Trophoblast cell (in vitro differentiated cells and primary cell): Measurements from ENCODE around the gene AGXT.

ENCODE experiments used
- DNase-seq, 2 donors: peaks; one replicate each; pipeline ENCODE4 v3.0.0-alpha.2; 2016
- H2AFZ ChIP-seq: 2 replicates; pipeline ENCODE4 v1.6.1; 2013; ENCODE audit warnings: low read length, moderate library complexity, mild to moderate bottlenecking; ENCODE audit not compliant: insufficient read depth, poor library complexity
- H2AK5ac ChIP-seq: 2 replicates; pipeline ENCODE4 v1.6.1; 2013; ENCODE audit warnings: mild to moderate bottlenecking, low read length
- H2BK120ac ChIP-seq: 2 replicates; pipeline ENCODE4 v1.6.1; 2013; ENCODE audit warnings: low read length, mild to moderate bottlenecking, moderate library complexity; ENCODE audit not compliant: insufficient read depth, poor library complexity
- H2BK12ac ChIP-seq: 2 replicates; pipeline ENCODE4 v1.6.1; 2013; ENCODE audit warnings: mild to moderate bottlenecking, low read length, moderate library complexity
- H2BK5ac ChIP-seq: 2 replicates; pipeline ENCODE4 v1.6.1; 2013; ENCODE audit warnings: low read length, low read depth, moderate library complexity, mild to moderate bottlenecking; ENCODE audit not compliant: poor library complexity
- H3K14ac ChIP-seq: 2 replicates; pipeline ENCODE4 v1.6.1; 2013; ENCODE audit warnings: mild to moderate bottlenecking, low read length
- H3K18ac ChIP-seq: 2 replicates; pipeline ENCODE4 v1.6.1; 2013; ENCODE audit warnings: mild to moderate bottlenecking, low read length
- H3K23ac ChIP-seq: 2 replicates; pipeline ENCODE4 v1.6.1; 2013; ENCODE audit warnings: low read length
- H3K27ac ChIP-seq: 2 replicates; pipeline ENCODE4 v1.5.1; 2013; ENCODE audit warnings: low read depth, mild to moderate bottlenecking, inconsistent platforms, low read length, moderate library complexity
- H3K27me3 ChIP-seq: 2 replicates; pipeline ENCODE4 v1.6.1; 2013; ENCODE audit warnings: inconsistent platforms, mild to moderate bottlenecking, low read length, moderate library complexity; ENCODE audit not compliant: insufficient read depth
- H3K36me3 ChIP-seq, 2 experiments: 1 replicate in 1 of 2; 2 replicates in 1 of 2; pipeline ENCODE4 v1.6.1; 2013; ENCODE audit warnings: low read length in 2 of 2, mild to moderate bottlenecking in 2 of 2, moderate library complexity in 1 of 2; ENCODE audit not compliant: insufficient read depth in 2 of 2, control insufficient read depth in 1 of 2
- H3K4ac ChIP-seq: 2 replicates; pipeline ENCODE4 v1.6.1; 2013; ENCODE audit warnings: low read depth, mild to moderate bottlenecking, low read length, moderate library complexity
- H3K4me1 ChIP-seq, 2 experiments: 1 replicate in 1 of 2; 2 replicates in 1 of 2; pipeline ENCODE4 v1.6.1; 2013; ENCODE audit warnings: low read length in 2 of 2, mild to moderate bottlenecking in 2 of 2, moderate library complexity in 1 of 2; ENCODE audit not compliant: insufficient read depth in 2 of 2, control insufficient read depth in 1 of 2
- H3K4me2 ChIP-seq: 2 replicates; pipeline ENCODE4 v1.6.1; 2013; ENCODE audit warnings: inconsistent platforms, mild to moderate bottlenecking, low read length, moderate library complexity
- H3K4me3 ChIP-seq: 2 replicates; pipeline ENCODE4 v1.5.1; 2013; ENCODE audit warnings: mild to moderate bottlenecking, low read depth, low read length, inconsistent platforms
- H3K79me1 ChIP-seq: one replicate; pipeline ENCODE4 v1.6.1; 2013; ENCODE audit warnings: low read length
- H3K79me2 ChIP-seq: 2 replicates; pipeline ENCODE4 v1.6.1; 2013; ENCODE audit warnings: low read length, mild to moderate bottlenecking; ENCODE audit not compliant: control insufficient read depth, insufficient read depth, poor library complexity
- H3K9ac ChIP-seq: 2 replicates; pipeline ENCODE4 v1.6.1; 2013; ENCODE audit warnings: mild to moderate bottlenecking, low read length
- H3K9me3 ChIP-seq: 2 replicates; pipeline ENCODE4 v1.6.1; 2013; ENCODE audit warnings: low read depth, mild to moderate bottlenecking, control low read depth, inconsistent platforms, low read length; ENCODE audit not compliant: insufficient read depth
- H4K12ac ChIP-seq: 2 replicates; pipeline ENCODE4 v1.6.1; 2013; ENCODE audit warnings: low read depth, mild to moderate bottlenecking, low read length, moderate library complexity
- H4K8ac ChIP-seq: 2 replicates; pipeline ENCODE4 v1.6.1; 2013; ENCODE audit warnings: low read depth, mild to moderate bottlenecking, low read length, moderate library complexity
- H4K91ac ChIP-seq: one replicate; pipeline ENCODE4 v1.6.1; 2013; ENCODE audit warnings: low read depth, mild to moderate bottlenecking, low read length, moderate library complexity
- WGBS: extraction: QIAGEN DNeasy Blood & Tissue Kit; methylation state at CpG from one replicate; pipeline ENCODE4 v1.1.7; 2013; ENCODE audit warnings: missing lambda C conversion rate; ENCODE audit not compliant: insufficient read length, insufficient coverage; ENCODE audit errors: extremely low coverage; 5-methylcytosine and 5-hydroxymethylcytosine counted together

Gene AGXT

GRCh38 chr2:240888890-240889573 lies 20.4 kb downstream of the AGXT start:
- no peak overlapping the region for H2BK12ac ChIP-seq
- H3K79me2 ChIP-seq: no peaks in the 10 kb centered on the region
- H3K4me2 ChIP-seq: no peak overlapping the region
- no peak for DNase-seq
- no peak overlapping the region for H3K4ac ChIP-seq
- H2BK120ac ChIP-seq: no peak overlapping the region
- no peak overlapping the region for H2AFZ ChIP-seq
- no peak overlapping the region for H3K9ac ChIP-seq
- H3K36me3 ChIP-seq: no peaks in the 10 kb centered on the region
- H3K18ac ChIP-seq: no peak overlapping the region
- H3K23ac ChIP-seq: no peak overlapping the region
- WGBS: no CpG with 5 or more reads among the region's 11 CpGs
- H2BK5ac ChIP-seq: no peak overlapping the region
- no peak overlapping the region for H3K14ac ChIP-seq
- H3K27ac ChIP-seq: no peak overlapping the region
- H3K4me1 ChIP-seq: peaks cover 24 to 25% of the 10 kb centered on the region in 2 experiments
- no peak overlapping the region for H4K12ac ChIP-seq
- no peak overlapping the region for H4K91ac ChIP-seq
- H3K9me3 ChIP-seq: peaks cover 4% of the 10 kb centered on the region
- H3K27me3 ChIP-seq: no peaks in the 10 kb centered on the region
- no peak overlapping the region for H2AK5ac ChIP-seq
- no peak overlapping the region for H4K8ac ChIP-seq
- H3K79me1 ChIP-seq: no peaks in the 10 kb centered on the region
- no peak overlapping the region for H3K4me3 ChIP-seq

GRCh38 chr2:240889601-240890560 lies 21.3 kb downstream of the AGXT start:
- Histone ChIP-seq H3K27me3 (no peaks in the 10 kb centered on the region), H2BK5ac (no peak overlapping the region), H3K27ac (no peak overlapping the region), H2AFZ (no peak overlapping the region), H3K23ac (no peak overlapping the region), H3K9me3 (no peaks in the 10 kb centered on the region), H4K12ac (no peak overlapping the region), H4K91ac (no peak overlapping the region), H3K79me2 (no peaks in the 10 kb centered on the region), H2BK12ac (no peak overlapping the region), H4K8ac (no peak overlapping the region), H3K18ac (no peak overlapping the region), H3K4me1 (peaks cover 26 to 28% of the 10 kb centered on the region in 2 experiments), H3K14ac (no peak overlapping the region), H3K4me2 (no peak overlapping the region), H3K4me3 (no peak overlapping the region), H3K36me3 (no peaks in the 10 kb centered on the region), H3K4ac (no peak overlapping the region), H2AK5ac (no peak overlapping the region), H3K79me1 (no peaks in the 10 kb centered on the region), H3K9ac (no peak overlapping the region), H2BK120ac (no peak overlapping the region)
- DNase-seq: no peak
- no CpG with 5 or more reads among the region's 38 CpGs for WGBS

DNA sequence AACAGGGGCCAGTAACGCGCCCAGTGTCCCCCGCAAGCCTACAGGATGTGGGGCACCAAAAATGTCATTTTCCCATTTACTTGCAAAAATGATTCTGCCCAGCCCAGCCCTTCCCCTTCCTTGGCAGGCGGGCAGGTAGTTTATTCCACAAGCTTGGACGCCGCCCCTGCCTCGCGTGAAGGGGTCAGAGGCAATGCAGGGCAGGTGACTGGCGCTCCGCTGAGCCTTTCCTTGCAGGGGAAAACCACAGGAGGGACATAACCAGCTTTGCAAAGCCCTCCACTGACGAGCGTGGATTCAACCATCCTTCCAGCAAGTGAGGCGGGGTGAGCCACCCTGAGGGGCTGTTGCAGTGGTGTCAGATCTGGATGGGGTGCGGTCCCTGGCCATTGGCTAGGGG lies 22.1 kb downstream of the AGXT start:
- H3K14ac ChIP-seq: no peak overlapping the region
- no peak overlapping the region for H3K4me2 ChIP-seq
- H2AFZ ChIP-seq: no peak overlapping the region
- no peak overlapping the region for H3K18ac ChIP-seq
- no peak overlapping the region for H3K9ac ChIP-seq
- no peak overlapping the region for H4K8ac ChIP-seq
- no peak overlapping the region for H4K91ac ChIP-seq
- no peak overlapping the region for H2BK12ac ChIP-seq
- no peaks in the 10 kb centered on the region for H3K79me1 ChIP-seq
- no peak overlapping the region for H3K4ac ChIP-seq
- no peak overlapping the region for H4K12ac ChIP-seq
- H3K23ac ChIP-seq: no peak overlapping the region
- H3K36me3 ChIP-seq: no peaks in the 10 kb centered on the region
- WGBS: no CpG with 5 or more reads among the region's 14 CpGs
- H3K4me1 ChIP-seq: peaks cover 26 to 31% of the 10 kb centered on the region in 2 experiments
- DNase-seq: no peak
- H3K9me3 ChIP-seq: no peaks in the 10 kb centered on the region
- no peaks in the 10 kb centered on the region for H3K27me3 ChIP-seq
- no peak overlapping the region for H2BK5ac ChIP-seq
- H3K79me2 ChIP-seq: no peaks in the 10 kb centered on the region
- no peak overlapping the region for H3K27ac ChIP-seq
- H2AK5ac ChIP-seq: no peak overlapping the region
- H2BK120ac ChIP-seq: no peak overlapping the region
- H3K4me3 ChIP-seq: no peak overlapping the region

- H3K14ac ChIP-seq: no peak overlapping the region
- H3K27me3 ChIP-seq: no peaks in the 10 kb centered on the region
- H4K91ac ChIP-seq: no peak overlapping the region
- H2BK5ac ChIP-seq: no peak overlapping the region
- H3K4me2 ChIP-seq: no peak overlapping the region
- H3K79me2 ChIP-seq: no peaks in the 10 kb centered on the region
- no peak overlapping the region for H3K23ac ChIP-seq
- no peak overlapping the region for H4K12ac ChIP-seq
- no peak overlapping the region for H3K18ac ChIP-seq
- no peak overlapping the region for H3K9ac ChIP-seq
- H3K4ac ChIP-seq: no peak overlapping the region
- no peak overlapping the region for H2BK120ac ChIP-seq
- H4K8ac ChIP-seq: no peak overlapping the region
- no peaks in the 10 kb centered on the region for H3K36me3 ChIP-seq
- H3K79me1 ChIP-seq: no peaks in the 10 kb centered on the region
- no peak overlapping the region for H3K4me3 ChIP-seq
- H3K4me1 ChIP-seq: peaks cover 31 to 39% of the 10 kb centered on the region in 2 experiments
- H2AK5ac ChIP-seq: no peak overlapping the region
- DNase-seq: no peak
- H2BK12ac ChIP-seq: no peak overlapping the region
- WGBS: no CpG with 5 or more reads among the region's 20 CpGs
- no peaks in the 10 kb centered on the region for H3K9me3 ChIP-seq
- no peak overlapping the region for H3K27ac ChIP-seq
- no peak overlapping the region for H2AFZ ChIP-seq
Measured at GRCh38 chr2:240891492-240892340, 23.1 kb downstream of the AGXT start.
